Aorta (tissue), 5 donors: Measurements from ENCODE around the gene IRF5. TPM values are rescaled to one million over a fixed set of nuclear protein-coding genes. Genes with fewer than 3 reads are reported as not detected.
A peak's percentile ranks its signal among the peaks of the same experiment; 100 is the strongest.
"Not testable (repeated sequence)": the region's sequence is repeated elsewhere in the genome, so short reads cannot be mapped to it uniquely, and the experiment has no call there.

Experiments
- ATAC-seq: fragments of 200-7000 bp; cut with Tn5 transposase; one replicate; pipeline ENCODE4 v1.9.1; 2022; ENCODE audit warnings: moderate library complexity; ENCODE audit not compliant: low FRiP score
- DNase-seq, 2 donors: peaks; one replicate each; pipeline ENCODE4 v3.0.0-alpha.2; 2020
- H3K27ac ChIP-seq, 2 donors: one replicate each; pipeline ENCODE4 v1.5.1; 2013; ENCODE audit warnings: low read length in 2 of 2, mild to moderate bottlenecking in 2 of 2, moderate library complexity in 2 of 2, control low read depth in 1 of 2, inconsistent platforms in 1 of 2, low read depth in 1 of 2
- H3K27me3 ChIP-seq, 2 donors: one replicate each; pipeline ENCODE4 v1.6.1; 2013; ENCODE audit warnings: control low read depth in 1 of 2, low read length in 1 of 2, mild to moderate bottlenecking in 1 of 2, moderate library complexity in 1 of 2; ENCODE audit not compliant: insufficient read depth in 2 of 2, control insufficient read depth in 1 of 2
- H3K36me3 ChIP-seq, 2 donors: one replicate each; pipeline ENCODE4 v1.6.1; 2013; ENCODE audit warnings: control low read depth in 1 of 2, low read length in 1 of 2, mild to moderate bottlenecking in 1 of 2; ENCODE audit not compliant: insufficient read depth in 2 of 2, control insufficient read depth in 1 of 2
- H3K4me1 ChIP-seq, 2 donors: one replicate each; pipeline ENCODE4 v1.6.1; 2013; ENCODE audit warnings: low read length in 2 of 2, control low read depth in 1 of 2, mild to moderate bottlenecking in 1 of 2, moderate library complexity in 1 of 2; ENCODE audit not compliant: insufficient read depth in 2 of 2, control insufficient read depth in 1 of 2
- H3K4me3 ChIP-seq, 2 donors: one replicate each; pipeline ENCODE4 v1.5.1; 2013; ENCODE audit warnings: low read length in 2 of 2, control low read depth in 1 of 2, mild to moderate bottlenecking in 1 of 2
- H3K9me3 ChIP-seq: one replicate; pipeline ENCODE4 v1.6.1; 2013; ENCODE audit warnings: mild to moderate bottlenecking, low read length; ENCODE audit not compliant: control insufficient read depth
- WGBS, 2 donors: extraction: QIAGEN DNeasy Blood & Tissue Kit; methylation state at CpG; one replicate each; pipeline ENCODE4 v1.1.7; 2013; 5-methylcytosine and 5-hydroxymethylcytosine counted together
- intact Hi-C, 2 donors: fragments of 100-400 bp; cut with DNase I; formaldehyde crosslinking; loops; one replicate each; pipeline versions ENCODE4 v1.14.2 to v1.15.0; 2022
- polyA plus RNA-seq, 2 donors: library from polyadenylated mRNA; stranded (reverse); fragments of 200-250 nt; gene quantifications; one replicate each; pipeline ENCODE4 v1.2.3, GENCODE V29; 2013
- total RNA-seq, 2 donors: library from RNA; stranded (reverse); fragmentation: NEBNext Ultra II Directional; extraction: Animal tissue kit (Norgen Biotek cat#: 25700); gene quantifications; one replicate each; pipeline ENCODE4 v1.2.1, GENCODE V29; 2021
- donor health status: healthy with polysubstance abuse.
- donor health status: Bipolar disorder and iron deficiency.
- donor health status: DM: no; HTN: no; CAD: no.
- donor health status: DM: no; HTN: no; CAD: no.
- donor health status: DM: yes; HTN: yes; CAD: no.

IRF5 gene
- total and polyA plus RNA-seq, 4 donors: 4.0 to 15.5 (median 8.7) TPM

GRCh38 chr7:128912281-128912680, 25.4 kb upstream of the IRF5 start:
- Histone ChIP-seq H3K4me1 (no peaks in the 10 kb centered on the region), H3K9me3 (no peaks in the 10 kb centered on the region), H3K27ac (no peak overlapping the region), H3K27me3 (no peaks in the 10 kb centered on the region), H3K36me3 (no peaks in the 10 kb centered on the region), H3K4me3 (no peak overlapping the region)
- intact Hi-C loops: no loop called here
- 88 to 94% methylated on average over 3 of the region's 3 CpGs for WGBS, 2 donors
- no peak for ATAC-seq
- DNase-seq: peak in 1 of 2 donors; percentile 49

- intact Hi-C loops, H3K4me1 ChIP-seq, ATAC-seq, H3K9me3 ChIP-seq, H3K36me3 ChIP-seq, H3K27ac ChIP-seq, H3K27me3 ChIP-seq, DNase-seq, H3K4me3 ChIP-seq: not testable (repeated sequence)
- 92 to 93% methylated on average over 10 to 11 of the region's 20 CpGs for WGBS, 2 donors
Measured at GRCh38 chr7:128912709-128913495, 24.8 kb upstream of the IRF5 start.

GRCh38 chr7:128913870-128914565, 23.7 kb upstream of the IRF5 start:
- WGBS, 2 donors: 79 to 88% methylated on average over 10 of the region's 10 CpGs
- Histone ChIP-seq H3K4me3 (no peak overlapping the region), H3K27me3 (no peaks in the 10 kb centered on the region), H3K4me1 (no peaks in the 10 kb centered on the region), H3K9me3 (no peaks in the 10 kb centered on the region), H3K27ac (no peak overlapping the region), H3K36me3 (no peaks in the 10 kb centered on the region)
- ATAC-seq: no peak
- intact Hi-C loops: no loop called here
- DNase-seq: no peak

GRCh38 chr7:128914566-128915151, 23.1 kb upstream of the IRF5 start:
- H3K27me3 ChIP-seq: no peaks in the 10 kb centered on the region
- no peaks in the 10 kb centered on the region for H3K9me3 ChIP-seq
- intact Hi-C loops: no loop called here
- no peak for DNase-seq
- no peak overlapping the region for H3K4me3 ChIP-seq
- no peak overlapping the region for H3K27ac ChIP-seq
- ATAC-seq: no peak
- no peaks in the 10 kb centered on the region for H3K36me3 ChIP-seq
- 47 to 56% methylated on average over 10 to 11 of the region's 11 CpGs for WGBS, 2 donors
- H3K4me1 ChIP-seq: no peaks in the 10 kb centered on the region

- Histone ChIP-seq H3K27ac (no peak overlapping the region), H3K4me3 (peak overlapping the region in 1 of 2 donors; percentile 11), H3K4me1 (no peaks in the 10 kb centered on the region), H3K9me3 (no peaks in the 10 kb centered on the region), H3K27me3 (no peaks in the 10 kb centered on the region), H3K36me3 (no peaks in the 10 kb centered on the region)
- intact Hi-C loops: no loop called here
- no peak for ATAC-seq
- DNase-seq: peak in 1 of 2 donors; percentile 74
- WGBS, 2 donors: 2 to 3% methylated on average over 29 to 34 of the region's 34 CpGs
Measured at GRCh38 chr7:128915271-128915819, 22.4 kb upstream of the IRF5 start.

GRCh38 chr7:128915841-128916642, 21.7 kb upstream of the IRF5 start:
- Histone ChIP-seq H3K27me3 (no peaks in the 10 kb centered on the region), H3K4me3 (peak overlapping the region in 1 of 2 donors; percentile 11), H3K4me1 (no peaks in the 10 kb centered on the region), H3K27ac (no peak overlapping the region), H3K36me3 (no peaks in the 10 kb centered on the region), H3K9me3 (no peaks in the 10 kb centered on the region)
- ATAC-seq (no peak), DNase-seq (peak in 1 of 2 donors; percentile 75)
- intact Hi-C loops: no loop called here
- WGBS, 2 donors: 18 to 25% methylated on average over 62 to 69 of the region's 69 CpGs

- no peak for ATAC-seq
- Histone ChIP-seq H3K9me3 (no peaks in the 10 kb centered on the region), H3K36me3 (no peaks in the 10 kb centered on the region), H3K4me3 (no peak overlapping the region), H3K27ac (no peak overlapping the region), H3K4me1 (no peaks in the 10 kb centered on the region), H3K27me3 (no peaks in the 10 kb centered on the region)
- DNase-seq: no peak
- 93% methylated on average over 7 of the region's 7 CpGs for WGBS, 2 donors
- intact Hi-C loops: no loop called here
Measured at GRCh38 chr7:128916643-128916915, 21.1 kb upstream of the IRF5 start.

- no peaks in the 10 kb centered on the region for H3K9me3 ChIP-seq
- intact Hi-C loops: no loop called here
- ATAC-seq (no peak), DNase-seq (no peak)
- no peaks in the 10 kb centered on the region for H3K4me1 ChIP-seq
- 95 to 96% methylated on average over 2 of the region's 2 CpGs for WGBS, 2 donors
- H3K36me3 ChIP-seq: no peaks in the 10 kb centered on the region
- H3K27me3 ChIP-seq: no peaks in the 10 kb centered on the region
- no peak overlapping the region for H3K4me3 ChIP-seq
- H3K27ac ChIP-seq: no peak overlapping the region
Measured at GRCh38 chr7:128917122-128917521, 20.6 kb upstream of the IRF5 start.
